ENCODE results near the gene TIGD3. TPM values are rescaled to one million over a fixed set of nuclear protein-coding genes. Genes with fewer than 3 reads are reported as not detected.

Gene TIGD3
- total and polyA plus RNA-seq, 2 of the 13 experiments (the other 11 are each of a cell fraction or from before 2014, with no cell fraction given) = 0.49 to 4.9 TPM

GRCh38 chr11:65382033-65382803 lies 27.7 kb downstream of the TIGD3 start, which contains the start of gene SLC25A45 (continued):
- TF ChIP-seq MXD3 (CRISPR knock-in tag; IDR thresholded peaks at IDR 0.05) = peak; percentile 41
- peak; percentile 72; the same call in 1 of the 2 replicates for TF ChIP-seq RNF2 (conservative IDR thresholded peaks at IDR 0.05; ENCODE audit: low read depth)
- TF ChIP-seq ZNF672 (CRISPR knock-in tag; IDR thresholded peaks at IDR 0.05) = no peak
- TF ChIP-seq ZBTB3 (CRISPR knock-in tag; IDR thresholded peaks at IDR 0.05; ENCODE audit: borderline replicate concordance, low read depth) = no peak
- TF ChIP-seq SMARCC2 (IDR thresholded peaks at IDR 0.05) = no peak
- no peak; the same call in 1 of the 2 replicates for TF ChIP-seq ZNF737 (CRISPR knock-in tag; IDR thresholded peaks at IDR 0.05; ENCODE audit: borderline replicate concordance)
- peak; percentile 87 for TF ChIP-seq ZNF670 (CRISPR knock-in tag; IDR thresholded peaks at IDR 0.05; ENCODE audit: borderline replicate concordance)
- peak; percentile 84; the same call in 1 of the 2 replicates for TF ChIP-seq ZNF747 (CRISPR knock-in tag; IDR thresholded peaks at IDR 0.05; ENCODE audit: borderline replicate concordance)
- peak; percentile 49; the same call in 1 of the 2 replicates for TF ChIP-seq KDM6A (CRISPR knock-in tag; IDR thresholded peaks at IDR 0.05; ENCODE audit: low read depth)
- TF ChIP-seq HNRNPK (IDR thresholded peaks at IDR 0.05; ENCODE audit: low read depth, low read length, poor library complexity, severe bottlenecking) = no peak
- peak; percentile 39 for TF ChIP-seq TOE1 (CRISPR knock-in tag; IDR thresholded peaks at IDR 0.05)
- TF ChIP-seq ZBTB26 (CRISPR knock-in tag; IDR thresholded peaks at IDR 0.05; ENCODE audit: borderline replicate concordance) = no peak; the same call in 1 of the 2 replicates
- no peak for TF ChIP-seq RARG (CRISPR knock-in tag; IDR thresholded peaks at IDR 0.05; ENCODE audit: low read depth)
- TF ChIP-seq ZNF382 (CRISPR knock-in tag; IDR thresholded peaks at IDR 0.05; ENCODE audit: borderline replicate concordance) = no peak
- no peak for TF ChIP-seq ZBTB10 (CRISPR knock-in tag; IDR thresholded peaks at IDR 0.05; ENCODE audit: borderline replicate concordance)
- peak; percentile 73; the same call in 1 of the 2 replicates for TF ChIP-seq ZMAT3 (CRISPR knock-in tag; conservative IDR thresholded peaks at IDR 0.05)
- TF ChIP-seq ZNF790 (CRISPR knock-in tag; IDR thresholded peaks at IDR 0.05; ENCODE audit: borderline replicate concordance) = no peak; the same call in 1 of the 2 replicates
- peak; percentile 70; the same call in 1 of the 2 replicates for TF ChIP-seq PITX1 (CRISPR knock-in tag; IDR thresholded peaks at IDR 0.05)
- TF ChIP-seq ZNF292 (CRISPR knock-in tag; IDR thresholded peaks at IDR 0.05; ENCODE audit: borderline replicate concordance, low read depth) = peak; percentile 54; the same call in 1 of the 2 replicates
- no peak for TF ChIP-seq PBX3 (CRISPR knock-in tag; IDR thresholded peaks at IDR 0.05; ENCODE audit: borderline replicate concordance)
- no peak; the same call in 1 of the 2 replicates for TF ChIP-seq ZNF782 (CRISPR knock-in tag; IDR thresholded peaks at IDR 0.05; ENCODE audit: borderline replicate concordance)
- peak; percentile 26 for TF ChIP-seq ZNF629 (CRISPR knock-in tag; conservative IDR thresholded peaks at IDR 0.05)
- TF ChIP-seq MIER3 (CRISPR knock-in tag; IDR thresholded peaks at IDR 0.05; ENCODE audit: borderline replicate concordance) = peak; percentile 45
- no peak for TF ChIP-seq ZFP90 (CRISPR knock-in tag; IDR thresholded peaks at IDR 0.05; ENCODE audit: borderline replicate concordance)
